Vagina (tissue), 2 donors: ENCODE measurements around the gene ZNF76. TPM values are rescaled to one million over a fixed set of nuclear protein-coding genes. Genes with fewer than 3 reads are reported as not detected.

Experiments
- DNase-seq, 2 donors: peaks; one replicate each; pipeline ENCODE4 v3.0.0-alpha.2; 2017; ENCODE audit errors: extremely low spot score in 2 of 2
- H3K27ac ChIP-seq: fragments of 200-600 bp; sonication (generic); one replicate; pipeline ENCODE4 v1.5.1; 2019
- H3K27me3 ChIP-seq: fragments of 200-600 bp; sonication (generic); one replicate; pipeline ENCODE4 v1.5.1; 2019
- H3K36me3 ChIP-seq, 2 donors: fragments of 200-600 bp; sonication (generic); one replicate each; pipeline ENCODE4 v1.5.1; 2017 to 2019
- H3K4me1 ChIP-seq: fragments of 200-600 bp; sonication (generic); one replicate; pipeline ENCODE4 v1.5.1; 2019
- H3K4me3 ChIP-seq, 2 donors: fragments of 200-600 bp; sonication (generic); 1 replicate in 1 of 2; 2 replicates in 1 of 2; pipeline ENCODE4 v1.5.1; 2016 to 2019
- H3K9me3 ChIP-seq: fragments of 200-600 bp; sonication (generic); one replicate; pipeline ENCODE4 v1.5.1; 2019
- POLR2A ChIP-seq, 2 donors: fragments of 450-650 bp; IDR thresholded peaks; one replicate each; pipeline ENCODE4 v1.6.1; 2017; ENCODE audit warnings: antibody characterized with exemption in 2 of 2, mild to moderate bottlenecking in 2 of 2, moderate library complexity in 2 of 2
- POLR2AphosphoS5 ChIP-seq, 2 donors: sonication (generic); formaldehyde crosslinking; IDR thresholded peaks; one replicate each; pipeline ENCODE4 v1.9.0; 2017; ENCODE audit warnings: antibody characterized with exemption in 2 of 2, mild to moderate bottlenecking in 2 of 2, low read depth in 1 of 2; ENCODE audit not compliant: insufficient read depth in 1 of 2
- intact Hi-C: fragments of 100-400 bp; cut with DNase I; formaldehyde crosslinking; loops from one replicate; pipeline ENCODE4 v1.15.1; 2023
- total RNA-seq: library from RNA; depleted of rRNA; stranded (reverse); fragments of >200 nt; gene quantifications from one replicate; pipeline ENCODE4 v1.2.3, GENCODE V29; 2016
- TF ChIP-seq, protein P1 (sequence below), 3 experiments: fragments of 450-650 bp in 2 of 3; fragments of 200-600 bp in 1 of 3; sonication (generic) in 1 of 3; IDR thresholded peaks; one replicate each; pipeline ENCODE4 v1.5.1; 2017 to 2019; ENCODE audit warnings: antibody characterized with exemption in 3 of 3, mild to moderate bottlenecking in 2 of 3, moderate library complexity in 2 of 3

The ZNF76 gene
- total RNA-seq, 1 donor from 2014 or later, result 39.0 TPM

DNA sequence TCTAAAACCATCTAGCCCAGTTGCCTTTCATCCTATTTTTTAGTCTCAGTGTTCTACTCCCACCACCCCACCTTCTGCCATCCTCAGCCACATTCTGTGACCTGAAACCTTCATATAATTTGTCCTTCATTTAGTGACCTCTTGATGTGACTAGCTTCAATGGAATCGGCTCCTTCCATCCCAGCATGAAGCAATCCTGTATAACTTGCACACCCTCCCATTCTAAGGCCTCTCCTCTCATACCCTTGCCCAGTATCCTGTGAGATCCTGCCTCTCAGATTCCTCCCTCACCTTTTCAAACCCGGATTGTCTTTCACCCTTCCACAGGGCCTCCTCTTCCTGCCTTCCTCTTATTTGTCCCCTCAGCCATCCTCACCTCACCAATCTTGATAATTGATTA is 3.1 kb downstream of the ZNF76 start:
- TF ChIP-seq, protein P1, sequence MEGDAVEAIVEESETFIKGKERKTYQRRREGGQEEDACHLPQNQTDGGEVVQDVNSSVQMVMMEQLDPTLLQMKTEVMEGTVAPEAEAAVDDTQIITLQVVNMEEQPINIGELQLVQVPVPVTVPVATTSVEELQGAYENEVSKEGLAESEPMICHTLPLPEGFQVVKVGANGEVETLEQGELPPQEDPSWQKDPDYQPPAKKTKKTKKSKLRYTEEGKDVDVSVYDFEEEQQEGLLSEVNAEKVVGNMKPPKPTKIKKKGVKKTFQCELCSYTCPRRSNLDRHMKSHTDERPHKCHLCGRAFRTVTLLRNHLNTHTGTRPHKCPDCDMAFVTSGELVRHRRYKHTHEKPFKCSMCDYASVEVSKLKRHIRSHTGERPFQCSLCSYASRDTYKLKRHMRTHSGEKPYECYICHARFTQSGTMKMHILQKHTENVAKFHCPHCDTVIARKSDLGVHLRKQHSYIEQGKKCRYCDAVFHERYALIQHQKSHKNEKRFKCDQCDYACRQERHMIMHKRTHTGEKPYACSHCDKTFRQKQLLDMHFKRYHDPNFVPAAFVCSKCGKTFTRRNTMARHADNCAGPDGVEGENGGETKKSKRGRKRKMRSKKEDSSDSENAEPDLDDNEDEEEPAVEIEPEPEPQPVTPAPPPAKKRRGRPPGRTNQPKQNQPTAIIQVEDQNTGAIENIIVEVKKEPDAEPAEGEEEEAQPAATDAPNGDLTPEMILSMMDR (IDR thresholded peaks at IDR 0.05), result no peak
- TF ChIP-seq POLR2AphosphoS5 (IDR thresholded peaks at IDR 0.05; ENCODE audit: insufficient read depth in 1 of 2, low read depth in 1 of 2), result no peak
- no peak for TF ChIP-seq POLR2A (IDR thresholded peaks at IDR 0.05)
- H3K36me3 ChIP-seq, result no peaks in the 10 kb centered on the region
- H3K4me1 ChIP-seq, result peaks cover 24% of the 10 kb centered on the region
- DNase-seq, result no peak
- H3K4me3 ChIP-seq, result no peak overlapping the region
- intact Hi-C loops, result no loop called here
- no peaks in the 10 kb centered on the region for H3K27me3 ChIP-seq
- H3K9me3 ChIP-seq, result no peaks in the 10 kb centered on the region
- H3K27ac ChIP-seq, result no peak overlapping the region

DNA sequence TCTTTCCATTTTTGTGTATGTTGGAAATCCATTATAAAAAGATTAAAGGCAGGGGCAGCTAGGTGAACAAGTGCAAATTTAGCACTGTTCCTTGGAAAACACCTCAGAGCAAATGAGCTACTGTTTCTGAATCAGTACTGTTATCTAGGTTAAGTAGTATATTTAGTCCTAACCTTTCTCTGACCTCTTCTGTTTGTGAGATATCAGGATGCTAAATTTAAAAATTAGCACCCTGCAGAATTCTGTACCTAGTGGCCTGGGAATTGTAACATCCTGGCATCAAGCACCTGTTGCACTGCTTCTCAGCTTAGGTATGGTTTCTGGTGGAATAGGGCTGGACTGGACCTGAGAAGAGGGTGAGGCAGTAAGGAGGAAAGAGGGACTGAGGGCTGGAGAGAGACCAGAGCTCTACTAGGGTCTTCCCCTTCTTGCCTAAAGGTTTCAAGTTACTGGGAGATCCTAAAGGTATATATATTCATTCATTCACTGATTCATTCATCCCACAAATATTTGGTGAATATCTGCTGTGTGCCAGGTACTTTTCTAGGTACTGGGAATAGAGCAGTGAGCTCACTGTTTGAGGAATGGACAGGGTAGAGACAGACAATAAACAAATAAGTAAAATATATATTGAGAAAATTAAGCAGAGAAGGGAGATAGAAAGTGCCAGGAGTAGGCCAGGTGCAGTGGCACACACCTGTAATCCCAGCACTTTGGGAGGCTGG is 5.2 kb downstream of the ZNF76 start:
- TF ChIP-seq POLR2AphosphoS5 (IDR thresholded peaks at IDR 0.05; ENCODE audit: insufficient read depth in 1 of 2, low read depth in 1 of 2), result no peak
- Histone ChIP-seq H3K36me3 (no peaks in the 10 kb centered on the region), H3K27me3 (no peaks in the 10 kb centered on the region), H3K27ac (no peak overlapping the region), H3K4me3 (no peak overlapping the region), H3K4me1 (peaks cover 11% of the 10 kb centered on the region), H3K9me3 (no peaks in the 10 kb centered on the region)
- no peak for DNase-seq
- intact Hi-C loops, result no loop called here

- DNase-seq, result no peak
- no peaks in the 10 kb centered on the region for H3K9me3 ChIP-seq
- no peak overlapping the region for H3K4me3 ChIP-seq
- no peaks in the 10 kb centered on the region for H3K36me3 ChIP-seq
- TF ChIP-seq POLR2A (IDR thresholded peaks at IDR 0.05) (no peak), POLR2AphosphoS5 (IDR thresholded peaks at IDR 0.05; ENCODE audit: insufficient read depth in 1 of 2, low read depth in 1 of 2) (no peak)
- TF ChIP-seq, protein P1 (IDR thresholded peaks at IDR 0.05), result no peak
- H3K27me3 ChIP-seq, result no peaks in the 10 kb centered on the region
- peaks cover 5% of the 10 kb centered on the region for H3K4me1 ChIP-seq
- intact Hi-C loops, result no loop called here
- H3K27ac ChIP-seq, result no peak overlapping the region
Observed at GRCh38 chr6:35265523-35265922, 6.0 kb downstream of the ZNF76 start.

DNA sequence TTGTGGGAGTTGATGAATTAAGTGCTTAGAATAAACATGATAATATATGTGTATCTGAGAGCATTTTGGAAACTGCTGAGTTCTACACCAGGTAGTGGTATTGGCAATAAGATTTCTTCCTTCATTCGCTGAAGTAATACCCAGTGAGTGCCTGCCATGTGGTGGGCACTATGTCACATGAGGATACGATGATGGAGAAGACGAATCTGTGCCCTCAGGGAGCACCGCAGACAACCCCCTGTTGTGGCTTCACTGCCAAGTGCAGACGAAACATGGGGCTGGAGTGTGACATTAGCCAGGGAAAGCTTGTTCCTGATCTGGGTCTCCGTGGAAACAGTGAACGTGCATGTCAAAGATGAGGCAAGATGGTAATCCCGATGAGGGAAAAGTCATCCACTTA is 7.9 kb downstream of the ZNF76 start:
- Histone ChIP-seq H3K36me3 (no peaks in the 10 kb centered on the region), H3K9me3 (no peaks in the 10 kb centered on the region), H3K4me1 (no peaks in the 10 kb centered on the region), H3K4me3 (no peak overlapping the region), H3K27me3 (no peaks in the 10 kb centered on the region), H3K27ac (no peak overlapping the region)
- intact Hi-C loops, result no loop called here
- TF ChIP-seq POLR2A (IDR thresholded peaks at IDR 0.05) (no peak), POLR2AphosphoS5 (IDR thresholded peaks at IDR 0.05; ENCODE audit: insufficient read depth in 1 of 2, low read depth in 1 of 2) (no peak)
- DNase-seq, result no peak

DNA sequence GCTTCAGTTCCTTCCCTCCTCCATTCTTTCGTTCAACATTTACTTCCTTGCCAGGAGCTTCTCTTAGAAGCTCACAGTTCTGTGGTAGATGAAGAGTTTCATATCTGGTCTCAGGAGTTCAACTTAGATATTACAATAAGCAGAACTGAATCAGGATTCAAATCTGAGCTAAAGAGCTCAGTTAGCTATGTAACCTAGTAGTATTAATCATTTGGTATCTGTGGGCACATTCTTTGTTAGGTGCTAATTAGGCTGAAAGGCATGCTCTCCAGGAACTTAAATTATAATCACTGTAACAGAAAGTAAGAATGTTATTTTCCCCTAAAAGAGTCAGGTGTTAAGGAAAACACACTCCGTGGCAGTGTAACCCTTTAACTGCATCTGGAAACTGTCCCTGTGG is 8.4 kb downstream of the ZNF76 start:
- no peak overlapping the region for H3K27ac ChIP-seq
- H3K9me3 ChIP-seq, result no peaks in the 10 kb centered on the region
- no peaks in the 10 kb centered on the region for H3K4me1 ChIP-seq
- H3K27me3 ChIP-seq, result no peaks in the 10 kb centered on the region
- TF ChIP-seq, protein P1 (IDR thresholded peaks at IDR 0.05), result no peak
- TF ChIP-seq POLR2AphosphoS5 (IDR thresholded peaks at IDR 0.05; ENCODE audit: insufficient read depth in 1 of 2, low read depth in 1 of 2) (no peak), POLR2A (IDR thresholded peaks at IDR 0.05) (no peak)
- no peaks in the 10 kb centered on the region for H3K36me3 ChIP-seq
- intact Hi-C loops, result no loop called here
- no peak for DNase-seq
- H3K4me3 ChIP-seq, result no peak overlapping the region

- H3K27me3 ChIP-seq, result no peaks in the 10 kb centered on the region
- no peaks in the 10 kb centered on the region for H3K36me3 ChIP-seq
- H3K4me1 ChIP-seq, result peaks cover 8% of the 10 kb centered on the region
- H3K4me3 ChIP-seq, result no peak overlapping the region
- H3K9me3 ChIP-seq, result no peaks in the 10 kb centered on the region
- TF ChIP-seq, protein P1 (IDR thresholded peaks at IDR 0.05), result no peak
- no peak for TF ChIP-seq POLR2A (IDR thresholded peaks at IDR 0.05)
- TF ChIP-seq POLR2AphosphoS5 (IDR thresholded peaks at IDR 0.05; ENCODE audit: insufficient read depth in 1 of 2, low read depth in 1 of 2), result no peak
- no peak for DNase-seq
- intact Hi-C loops, result no loop called here
- H3K27ac ChIP-seq, result no peak overlapping the region
Observed at GRCh38 chr6:35272005-35272404, 12.5 kb downstream of the ZNF76 start.
